HG02642 (cell line): ENCODE results near the gene FLOT1.

ENCODE experiments used
- ATAC-seq: cut with Tn5 transposase; IDR thresholded peaks from one replicate; pipeline ENCODE4 v1.9.1; 2021; ENCODE audit warnings: mild to moderate bottlenecking; ENCODE audit not compliant: unreplicated experiment, poor library complexity

FLOT1 gene

DNA sequence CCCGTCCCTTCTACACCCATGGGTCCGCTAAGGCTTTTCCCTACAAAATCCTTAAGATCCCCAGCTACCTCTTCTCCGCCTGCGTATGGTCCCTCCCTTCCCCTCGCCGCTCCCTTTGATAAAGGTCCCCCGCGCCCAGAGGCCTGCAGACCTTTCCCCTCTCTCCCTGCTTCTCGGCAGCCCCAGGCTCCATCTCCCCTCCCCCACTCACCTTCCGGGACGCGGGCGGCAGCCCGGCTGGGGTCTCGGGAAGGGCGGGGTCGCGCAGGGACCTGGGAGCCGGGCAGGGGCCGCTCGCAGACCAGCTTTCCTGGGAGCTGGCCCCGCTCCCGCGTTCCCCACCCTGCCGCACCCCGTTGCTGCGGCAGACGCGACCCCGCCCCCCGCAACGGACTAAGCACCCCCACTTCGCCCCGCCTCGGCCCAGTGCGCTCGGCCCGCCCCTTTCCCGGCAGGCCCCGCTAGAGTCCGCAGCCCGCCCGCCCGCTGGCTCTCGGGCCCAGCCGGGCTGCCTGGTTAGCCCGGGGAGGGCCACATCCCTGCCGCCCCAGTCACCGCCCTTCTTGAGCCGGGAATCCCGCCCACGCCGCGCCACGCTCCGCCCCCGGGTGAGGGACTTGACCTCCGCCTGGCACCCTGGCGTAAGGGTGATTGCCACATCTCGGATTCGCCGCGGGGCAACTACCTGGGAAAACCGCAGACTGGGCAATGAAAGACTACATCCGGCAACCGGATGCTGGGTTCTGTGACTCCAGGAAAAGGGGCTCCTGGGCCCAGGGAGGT, at the start of gene FLOT1:
FLOT1 (minus strand) TSS at position 372 of the 783 bp plus-strand sequence. CDS start 498 bp downstream, outside the sequence.
- peak; percentile 70 for ATAC-seq

DNA sequence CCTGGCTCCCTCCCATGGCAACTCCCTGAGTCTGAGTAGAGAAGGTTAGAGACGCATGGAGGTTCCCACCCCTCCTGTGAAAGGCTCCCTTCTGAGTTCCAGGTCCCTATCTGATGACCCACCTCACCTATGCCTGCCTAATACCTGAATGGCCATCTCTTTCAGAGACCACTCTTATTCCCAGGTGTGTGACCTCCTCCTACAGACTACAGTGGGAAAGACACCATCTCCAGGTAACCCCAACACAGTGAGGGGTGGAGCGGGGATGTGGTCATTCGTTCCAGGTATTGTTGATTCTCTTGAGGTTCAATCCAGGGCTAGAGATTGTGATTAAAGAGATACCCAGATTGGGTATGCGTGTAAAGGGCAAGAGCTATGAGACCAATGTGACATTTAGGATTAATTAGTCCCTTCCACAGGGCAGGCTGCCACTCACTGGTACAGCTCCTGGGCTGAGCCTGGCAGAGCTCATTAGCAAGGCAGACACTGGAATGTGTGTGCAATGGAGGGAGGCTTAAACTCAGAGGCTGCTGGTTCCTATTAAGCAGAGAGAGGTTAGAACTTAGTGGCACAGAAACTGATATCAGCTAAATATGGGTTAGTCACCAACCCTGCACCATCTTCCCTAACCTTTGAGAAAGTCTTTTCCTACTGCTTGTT, 48.4 kb upstream of the FLOT1 start:
- no peak for ATAC-seq

DNA sequence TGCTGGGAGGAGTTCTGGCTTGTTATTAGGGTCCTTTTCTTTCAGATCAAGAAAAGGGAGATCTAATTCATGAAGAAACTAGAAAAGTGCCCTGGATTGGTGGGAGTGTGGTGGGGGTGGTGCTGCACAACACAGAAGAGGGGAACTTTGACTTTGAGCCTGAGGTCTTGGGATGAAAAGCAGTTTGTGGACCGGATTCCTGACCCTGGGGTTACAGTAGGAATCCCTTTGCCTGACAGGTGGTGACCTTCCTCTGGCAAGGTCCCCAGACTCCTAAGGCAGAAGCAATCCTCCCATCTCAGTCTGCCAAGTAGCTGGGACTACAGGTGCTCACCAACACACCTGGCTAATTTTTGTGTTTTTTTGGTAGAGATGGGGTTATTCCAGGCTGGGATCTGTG, 47.1 kb upstream of the FLOT1 start:
- ATAC-seq = no peak

DNA sequence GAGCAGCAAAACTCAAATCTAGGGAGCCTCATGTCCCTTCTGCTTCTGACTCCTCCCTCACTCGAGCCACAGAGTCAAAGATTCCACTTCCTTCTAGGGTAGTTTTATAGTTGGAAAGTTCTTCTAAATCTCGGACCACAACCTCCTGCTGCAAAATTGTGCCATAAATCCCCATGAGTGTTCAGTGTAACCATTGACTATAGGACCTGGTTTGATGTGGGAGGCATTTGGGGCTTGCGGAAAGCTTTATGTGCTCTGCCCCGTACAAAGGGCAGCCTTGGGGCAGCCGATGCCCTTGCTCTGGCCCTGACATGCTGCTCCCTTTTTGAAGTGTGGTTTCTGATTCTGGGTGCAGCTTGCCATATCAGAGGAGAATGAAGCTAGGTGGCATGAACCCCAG, 45.5 kb upstream of the FLOT1 start:
- no peak for ATAC-seq

GRCh38 chr6:30782425-30783014, 40.0 kb upstream of the FLOT1 start:
- ATAC-seq = no peak

DNA sequence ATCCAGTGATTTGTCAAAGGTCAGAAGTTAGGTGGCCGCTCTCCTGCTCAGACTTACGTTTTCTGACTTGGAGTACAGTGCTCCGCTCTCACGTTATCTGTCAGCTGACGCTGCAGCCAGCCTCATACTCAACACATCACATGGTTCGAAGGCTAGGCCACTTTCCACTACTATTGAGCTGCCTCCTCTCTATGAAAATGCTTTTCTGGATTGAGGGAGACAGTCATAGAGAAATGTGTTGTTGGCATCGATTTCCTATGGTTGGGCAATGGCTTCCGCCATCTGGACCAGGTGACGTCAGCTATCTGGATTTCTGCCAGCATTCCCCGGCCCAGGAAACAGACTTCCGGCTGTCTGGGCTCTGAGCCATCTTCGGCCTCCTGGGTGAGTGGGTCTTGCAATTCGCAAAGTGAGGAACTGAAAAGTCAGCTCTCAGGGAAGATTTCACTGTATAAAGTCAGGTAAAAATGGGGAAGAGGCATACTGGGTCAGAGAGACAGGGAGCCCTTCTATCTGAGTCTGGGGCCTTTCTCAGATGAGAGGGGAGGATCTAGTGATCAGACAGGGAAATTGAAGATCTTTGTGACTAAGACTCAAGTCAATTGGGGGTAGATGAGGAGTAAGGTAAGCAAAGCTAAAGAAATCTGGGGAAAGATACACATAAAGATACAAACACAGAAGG, 39.4 kb upstream of the FLOT1 start:
- no peak for ATAC-seq

DNA sequence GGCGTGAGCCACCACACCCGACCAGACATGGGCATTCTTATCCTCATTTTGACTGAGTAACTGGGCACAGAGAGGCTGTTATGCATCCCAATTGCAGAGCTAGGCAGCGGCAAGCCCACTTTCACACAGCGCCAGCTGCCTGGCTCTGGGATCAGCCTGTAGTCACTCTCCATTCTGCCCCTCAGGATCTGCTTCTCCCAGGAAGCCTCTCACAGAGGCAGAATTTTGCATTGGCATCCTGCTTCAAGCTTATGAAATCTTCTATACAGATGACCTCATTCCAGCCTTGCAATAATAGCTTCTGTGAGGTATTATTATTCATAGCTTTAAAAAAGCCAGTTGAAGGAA, 38.9 kb upstream of the FLOT1 start:
- no peak for ATAC-seq

- no peak for ATAC-seq
Observed at GRCh38 chr6:30780642-30780920, 38.1 kb upstream of the FLOT1 start.

GRCh38 chr6:30779850-30780641, 37.6 kb upstream of the FLOT1 start:
- ATAC-seq = no peak

GRCh38 chr6:30778001-30778635, 35.6 kb upstream of the FLOT1 start:
- no peak for ATAC-seq

DNA sequence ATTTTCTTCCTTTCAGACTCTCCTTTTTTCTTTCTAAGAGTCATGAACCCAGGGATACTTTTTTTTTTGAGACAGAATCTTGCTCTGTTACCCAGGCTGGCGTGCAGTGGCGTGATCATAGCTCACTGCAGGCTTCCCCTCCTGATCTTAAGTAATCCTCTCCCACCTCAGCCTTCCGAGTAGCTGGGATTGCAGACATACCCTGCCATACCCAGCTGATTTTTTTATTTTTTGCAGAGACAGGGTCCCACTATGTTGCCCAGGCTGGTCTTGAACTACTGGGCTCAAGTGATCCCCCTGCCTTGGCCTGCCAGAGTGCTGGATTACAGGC, 34.6 kb upstream of the FLOT1 start:
- no peak for ATAC-seq

DNA sequence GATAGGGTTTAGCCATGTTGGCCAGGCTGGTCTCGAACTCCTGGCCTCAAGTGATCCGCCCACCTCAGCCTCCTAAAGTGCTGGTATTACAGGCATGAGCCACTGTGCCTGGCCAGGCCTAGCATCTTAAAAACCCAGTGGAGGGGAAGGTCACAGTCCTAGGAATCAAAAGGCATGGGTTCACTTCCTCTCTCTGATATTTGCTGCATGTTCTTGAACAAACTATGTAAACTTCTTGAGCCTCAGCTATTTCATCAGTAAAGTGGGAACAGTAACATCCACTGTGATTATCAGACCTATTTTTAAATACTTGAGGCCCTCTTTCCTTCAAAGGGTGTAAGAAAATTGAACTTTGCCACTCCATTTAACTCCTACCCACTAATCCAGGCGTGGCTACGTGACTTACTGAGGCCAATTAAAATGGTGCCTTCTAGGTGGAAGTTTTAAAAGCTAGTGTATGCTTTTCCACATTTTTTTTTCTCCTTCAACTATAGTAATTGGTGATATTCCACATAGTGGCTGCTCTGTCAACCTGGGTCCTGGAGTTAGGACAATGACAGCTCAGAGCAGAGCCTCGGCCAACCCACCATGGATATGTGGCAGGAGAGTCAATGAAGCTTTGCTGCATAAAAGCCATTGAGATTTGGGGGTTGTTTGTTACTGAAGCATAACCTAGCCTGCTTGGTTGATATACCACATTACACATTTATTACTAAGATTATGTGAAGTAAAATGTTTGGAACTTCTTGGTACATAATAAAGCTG, 34.1 kb upstream of the FLOT1 start:
- ATAC-seq = no peak

DNA sequence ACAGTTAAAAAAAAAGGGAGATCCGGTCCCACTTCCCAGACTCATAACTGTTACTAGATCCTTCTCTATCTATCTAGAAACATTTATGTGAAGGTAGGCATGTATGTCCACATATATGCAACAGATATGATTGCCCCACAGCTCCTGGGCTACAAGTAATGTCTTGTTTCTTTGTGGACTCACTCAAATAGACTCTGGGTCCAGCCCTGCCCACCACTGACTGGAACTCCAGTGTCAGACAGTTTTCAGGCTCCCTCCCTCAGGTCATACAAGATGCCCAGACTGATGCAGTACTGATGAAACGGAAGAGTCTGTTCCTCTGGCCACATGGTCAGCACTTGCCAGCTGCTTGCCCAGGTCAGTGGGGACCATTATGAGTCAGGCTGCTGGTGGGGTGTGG, 32.6 kb upstream of the FLOT1 start:
- ATAC-seq = no peak

GRCh38 chr6:30774701-30775100, 32.2 kb upstream of the FLOT1 start:
- ATAC-seq = no peak

- ATAC-seq = no peak
Observed at GRCh38 chr6:30770592-30770991, 28.1 kb upstream of the FLOT1 start.

GRCh38 chr6:30769853-30770524, 27.5 kb upstream of the FLOT1 start:
- ATAC-seq = no peak

DNA sequence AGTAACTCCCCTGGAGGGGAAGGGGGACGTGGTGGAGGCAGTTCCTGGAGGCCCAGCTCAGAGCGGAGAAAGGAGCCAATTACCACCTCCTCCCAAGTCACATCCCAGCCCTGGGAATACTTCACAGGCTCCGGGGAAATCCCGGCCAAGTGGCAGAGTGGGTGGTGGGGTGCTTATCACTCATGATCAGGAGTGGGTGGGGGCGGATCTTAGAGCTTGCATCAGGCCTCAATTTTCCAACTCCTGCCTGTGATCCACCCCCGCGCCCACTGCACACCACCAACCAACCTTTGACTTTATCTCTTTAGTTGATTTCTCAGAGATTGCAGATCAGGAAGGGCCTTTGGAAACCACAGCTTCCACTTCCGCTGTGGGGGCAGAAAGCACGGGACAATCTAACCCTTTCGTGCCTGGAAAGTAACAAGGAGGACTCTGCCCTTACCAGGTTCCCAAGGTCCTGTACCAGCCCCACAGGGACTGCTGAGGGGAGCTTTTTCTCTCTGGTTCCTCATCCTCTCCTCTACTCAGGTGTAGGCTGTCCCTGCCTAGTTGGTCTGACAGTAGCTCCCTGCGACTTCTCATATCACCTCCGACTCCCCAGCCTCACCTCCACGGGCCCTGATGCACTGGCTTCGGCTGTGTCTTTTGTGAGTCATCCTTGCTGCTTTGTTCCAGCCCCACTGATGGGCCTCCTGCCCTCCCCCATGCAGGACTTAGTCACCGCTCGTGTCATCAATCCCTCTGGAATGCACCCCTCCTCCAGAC, 26.8 kb upstream of the FLOT1 start:
- no peak for ATAC-seq

DNA sequence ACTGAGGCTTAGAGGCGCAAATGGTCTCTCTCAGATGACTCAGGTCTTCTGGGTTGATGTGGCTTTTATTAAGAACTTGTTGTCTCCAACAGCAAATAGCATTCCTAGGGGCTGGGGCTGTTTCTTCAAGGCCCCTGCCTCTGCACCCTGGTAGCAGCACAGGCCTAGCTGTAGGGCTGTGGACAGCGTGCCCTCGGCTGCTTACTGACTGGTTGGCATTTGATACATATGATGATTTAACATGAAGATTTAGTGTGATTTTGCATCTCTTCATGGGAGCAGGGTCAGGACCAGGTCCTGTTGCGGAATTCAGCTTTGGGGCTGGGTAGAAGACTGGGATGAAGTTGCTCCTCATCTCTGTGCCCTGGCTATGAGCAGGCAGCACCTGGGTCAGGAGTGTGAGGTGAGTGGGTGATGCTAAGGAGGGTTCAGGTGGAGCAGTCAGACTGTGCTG, 26.2 kb upstream of the FLOT1 start:
- no peak for ATAC-seq
